Aorta (tissue), 5 donors: ENCODE data around the gene FAM131C. TPM values are rescaled to one million over a fixed set of nuclear protein-coding genes. Genes with fewer than 3 reads are reported as not detected.

Source experiments
- ATAC-seq: fragments of 200-7000 bp; cut with Tn5 transposase; one replicate; pipeline ENCODE4 v1.9.1; 2022; ENCODE audit warnings: moderate library complexity; ENCODE audit not compliant: low FRiP score
- DNase-seq, 2 donors: peaks; one replicate each; pipeline ENCODE4 v3.0.0-alpha.2; 2020
- H3K27ac ChIP-seq, 2 donors: one replicate each; pipeline ENCODE4 v1.5.1; 2013; ENCODE audit warnings: low read length in 2 of 2, mild to moderate bottlenecking in 2 of 2, moderate library complexity in 2 of 2, control low read depth in 1 of 2, inconsistent platforms in 1 of 2, low read depth in 1 of 2
- H3K27me3 ChIP-seq, 2 donors: one replicate each; pipeline ENCODE4 v1.6.1; 2013; ENCODE audit warnings: control low read depth in 1 of 2, low read length in 1 of 2, mild to moderate bottlenecking in 1 of 2, moderate library complexity in 1 of 2; ENCODE audit not compliant: insufficient read depth in 2 of 2, control insufficient read depth in 1 of 2
- H3K36me3 ChIP-seq, 2 donors: one replicate each; pipeline ENCODE4 v1.6.1; 2013; ENCODE audit warnings: control low read depth in 1 of 2, low read length in 1 of 2, mild to moderate bottlenecking in 1 of 2; ENCODE audit not compliant: insufficient read depth in 2 of 2, control insufficient read depth in 1 of 2
- H3K4me1 ChIP-seq, 2 donors: one replicate each; pipeline ENCODE4 v1.6.1; 2013; ENCODE audit warnings: low read length in 2 of 2, control low read depth in 1 of 2, mild to moderate bottlenecking in 1 of 2, moderate library complexity in 1 of 2; ENCODE audit not compliant: insufficient read depth in 2 of 2, control insufficient read depth in 1 of 2
- H3K4me3 ChIP-seq, 2 donors: one replicate each; pipeline ENCODE4 v1.5.1; 2013; ENCODE audit warnings: low read length in 2 of 2, control low read depth in 1 of 2, mild to moderate bottlenecking in 1 of 2
- H3K9me3 ChIP-seq: one replicate; pipeline ENCODE4 v1.6.1; 2013; ENCODE audit warnings: mild to moderate bottlenecking, low read length; ENCODE audit not compliant: control insufficient read depth
- WGBS, 2 donors: extraction: QIAGEN DNeasy Blood & Tissue Kit; methylation state at CpG; one replicate each; pipeline ENCODE4 v1.1.7; 2013; 5-methylcytosine and 5-hydroxymethylcytosine counted together
- intact Hi-C, 2 donors: fragments of 100-400 bp; cut with DNase I; formaldehyde crosslinking; loops; one replicate each; pipeline versions ENCODE4 v1.14.2 to v1.15.0; 2022
- polyA plus RNA-seq, 2 donors: library from polyadenylated mRNA; stranded (reverse); fragments of 200-250 nt; gene quantifications; one replicate each; pipeline ENCODE4 v1.2.3, GENCODE V29; 2013
- total RNA-seq, 2 donors: library from RNA; stranded (reverse); fragmentation: NEBNext Ultra II Directional; extraction: Animal tissue kit (Norgen Biotek cat#: 25700); gene quantifications; one replicate each; pipeline ENCODE4 v1.2.1, GENCODE V29; 2021
- donor health status: healthy with polysubstance abuse.
- donor health status: Bipolar disorder and iron deficiency.
- donor health status: DM: no; HTN: no; CAD: no.
- donor health status: DM: no; HTN: no; CAD: no.
- donor health status: DM: yes; HTN: yes; CAD: no.

Gene FAM131C
- total and polyA plus RNA-seq, 4 donors: 0.26 to 0.67 TPM; not detected in 2

DNA sequence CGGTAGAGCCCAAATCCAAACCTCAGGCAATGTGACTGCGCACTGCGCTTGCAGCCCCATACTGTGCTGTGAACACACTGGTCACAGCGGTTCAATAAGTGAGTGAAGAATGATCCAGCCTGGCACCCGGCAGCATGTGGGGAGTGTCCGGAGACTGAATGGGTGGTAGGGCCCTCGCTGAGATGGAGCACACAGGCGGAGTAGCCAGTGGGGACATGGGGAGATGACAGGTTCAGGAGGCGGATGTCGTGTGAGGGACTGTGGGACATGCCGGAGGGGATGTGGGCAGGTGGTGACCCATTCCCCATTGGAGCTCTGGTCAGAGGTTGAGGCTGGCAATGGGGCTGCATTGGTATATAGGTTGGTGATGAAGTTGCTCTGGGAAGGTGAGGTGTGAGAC is 63.8 kb downstream of the FAM131C start:
- no peaks in the 10 kb centered on the region for H3K4me1 ChIP-seq
- DNase-seq (no peak), ATAC-seq (no peak)
- H3K36me3 ChIP-seq: no peaks in the 10 kb centered on the region
- H3K4me3 ChIP-seq: no peak overlapping the region
- intact Hi-C loops: loop anchor here (1.0 to 5.0 kb wide), 4 partner anchors 23 to 48 kb away; no protein-coding TSS in a partner anchor
- no peaks in the 10 kb centered on the region for H3K9me3 ChIP-seq
- H3K27ac ChIP-seq: no peak overlapping the region
- no peaks in the 10 kb centered on the region for H3K27me3 ChIP-seq
- WGBS, 2 donors: 89 to 92% methylated on average over 11 of the region's 11 CpGs

DNA sequence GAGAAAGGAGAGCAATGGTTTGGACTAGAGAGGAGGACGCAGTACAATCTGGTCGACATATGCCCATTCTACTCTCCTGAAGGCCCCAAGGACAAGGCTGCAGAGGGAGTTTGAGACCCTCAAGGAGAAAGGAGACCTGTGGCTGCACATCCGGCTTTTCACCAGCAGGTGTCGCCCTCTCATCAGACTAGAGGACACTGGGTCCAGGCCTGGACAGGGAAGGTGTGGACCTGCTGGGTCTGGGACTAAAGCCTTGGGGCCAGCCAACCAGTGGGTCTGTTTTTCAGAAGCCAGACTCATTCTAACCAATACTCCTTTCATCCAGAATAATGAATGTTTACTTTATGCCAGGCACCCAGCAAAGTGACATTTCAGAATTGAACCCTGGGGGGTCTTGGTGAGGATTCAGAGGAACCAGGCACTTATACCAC is 64.4 kb downstream of the FAM131C start:
- Histone ChIP-seq H3K9me3 (no peaks in the 10 kb centered on the region), H3K27ac (no peak overlapping the region), H3K27me3 (no peaks in the 10 kb centered on the region), H3K4me1 (no peaks in the 10 kb centered on the region), H3K4me3 (no peak overlapping the region), H3K36me3 (no peaks in the 10 kb centered on the region)
- ATAC-seq (peak; percentile 64), DNase-seq (peak; percentile 85 to 94)
- WGBS, 2 donors: 1% methylated on average over 4 of the region's 4 CpGs
- intact Hi-C loops: loop anchor here (1.0 to 5.0 kb wide), 3 partner anchors 23 to 48 kb away; no protein-coding TSS in a partner anchor

Other genes starting within 250 kb of the FAM131C start
- gene SPEN, start 225.9 kb downstream of the FAM131C start, total RNA-seq: 100 to 1,000 TPM in 1 of 2 donors, 10 to 100 TPM in 1; 76.9 to 102 TPM
- 10 to 100 TPM; 19.8 to 26.4 TPM for gene SPEN, start 225.9 kb downstream of the FAM131C start, polyA plus RNA-seq
- 10 to 100 TPM; 42.3 to 55.5 TPM for gene ZBTB17, start 97.5 kb downstream of the FAM131C start, total RNA-seq
- 100 to 1,000 TPM in 1 of 2 donors, 10 to 100 TPM in 1; 15.0 to 134 TPM for gene ZBTB17, start 97.5 kb downstream of the FAM131C start, polyA plus RNA-seq
- not detected for gene SRARP, start 69.4 kb downstream of the FAM131C start, total RNA-seq
- gene SRARP, start 69.4 kb downstream of the FAM131C start, polyA plus RNA-seq: not detected
- 100 to 1,000 TPM; 313 to 802 TPM for gene HSPB7, start 55.6 kb downstream of the FAM131C start, total RNA-seq
- gene HSPB7, start 55.6 kb downstream of the FAM131C start, polyA plus RNA-seq: 100 to 1,000 TPM; 128 to 338 TPM
- gene CLCNKA, start 51.6 kb downstream of the FAM131C start, total RNA-seq: 1 to 10 TPM; 1.0 to 1.3 TPM
- gene CLCNKA, start 51.6 kb downstream of the FAM131C start, polyA plus RNA-seq: 1 to 10 TPM in 1 of 2 donors, not detected in 1; 4.5 TPM
- gene CLCNKB, start 29.9 kb downstream of the FAM131C start, total RNA-seq: under 1 TPM in 1 of 2 donors, not detected in 1; 0.39 TPM
- under 1 TPM; 0.23 to 0.38 TPM for gene CLCNKB, start 29.9 kb downstream of the FAM131C start, polyA plus RNA-seq
- 10 to 100 TPM; 25.2 to 25.9 TPM for gene EPHA2, start 82.4 kb upstream of the FAM131C start, total RNA-seq
- gene EPHA2, start 82.4 kb upstream of the FAM131C start, polyA plus RNA-seq: 1 to 10 TPM; 5.4 to 6.3 TPM
- gene ARHGEF19, start 139.0 kb upstream of the FAM131C start, total RNA-seq: 1 to 10 TPM; 7.1 to 8.6 TPM
- gene ARHGEF19, start 139.0 kb upstream of the FAM131C start, polyA plus RNA-seq: 10 to 100 TPM in 1 of 2 donors, 1 to 10 TPM in 1; 3.3 to 19.7 TPM
- gene CPLANE2, start 163.5 kb upstream of the FAM131C start, total RNA-seq: 1 to 10 TPM; 2.6 to 6.4 TPM
- gene CPLANE2, start 163.5 kb upstream of the FAM131C start, polyA plus RNA-seq: 1 to 10 TPM; 1.9 to 3.2 TPM